Smooth muscle cell (in vitro differentiated cells): ENCODE measurements around the gene CTNNA2. TPM values are rescaled to one million over a fixed set of nuclear protein-coding genes. Genes with fewer than 3 reads are reported as not detected.

Experiments
- DNase-seq: peaks from one replicate; lab custom pipeline; 2025; ENCODE audit not compliant: unreplicated experiment; lab: John Stamatoyannopoulos, UW
- H2AFZ ChIP-seq: fragments of 200-600 bp; sonication (generic); 2 replicates; pipeline ENCODE4 v1.6.0; 2016; ENCODE audit warnings: antibody characterized with exemption, low read depth, mild to moderate bottlenecking
- H3F3A ChIP-seq: fragments of 200-600 bp; sonication (generic); 2 replicates; pipeline ENCODE4 v1.6.0; 2017; ENCODE audit warnings: antibody characterized with exemption, low read depth
- H3K27ac ChIP-seq: fragments of 200-600 bp; sonication (generic); 2 replicates; pipeline ENCODE4 v1.5.1; 2016; ENCODE audit warnings: low read depth, mild to moderate bottlenecking
- H3K27me3 ChIP-seq: fragments of 200-600 bp; sonication (generic); 2 replicates; pipeline ENCODE4 v1.6.1; 2016; ENCODE audit warnings: low read depth, mild to moderate bottlenecking
- H3K36me3 ChIP-seq: fragments of 200-600 bp; sonication (generic); 2 replicates; pipeline ENCODE4 v1.5.1; 2016; ENCODE audit warnings: low read depth
- H3K4me1 ChIP-seq: fragments of 200-600 bp; sonication (generic); 2 replicates; pipeline ENCODE4 v1.5.1; 2016; ENCODE audit warnings: low read depth
- H3K4me2 ChIP-seq: fragments of 200-600 bp; sonication (generic); 2 replicates; pipeline ENCODE4 v1.6.0; 2016; ENCODE audit warnings: mild to moderate bottlenecking
- H3K4me3 ChIP-seq: fragments of 200-600 bp; sonication (generic); 2 replicates; pipeline ENCODE4 v1.5.1; 2016; ENCODE audit warnings: mild to moderate bottlenecking
- H3K79me2 ChIP-seq: fragments of 200-600 bp; sonication (generic); 2 replicates; pipeline ENCODE4 v1.6.0; 2016; ENCODE audit warnings: low read depth, mild to moderate bottlenecking
- H3K9ac ChIP-seq: fragments of 200-600 bp; sonication (generic); 2 replicates; pipeline ENCODE4 v1.6.0; 2016; ENCODE audit warnings: low read depth
- H3K9me3 ChIP-seq: fragments of 200-600 bp; sonication (generic); replicated peaks from 2 replicates; pipeline ENCODE4 v1.5.1; 2016; ENCODE audit warnings: low read depth
- H4K20me1 ChIP-seq: fragments of 200-600 bp; sonication (generic); 2 replicates; pipeline ENCODE4 v1.6.0; 2016; ENCODE audit warnings: low read depth
- WGBS: methylation state at CpG from one replicate; pipeline ENCODE4 v1.1.7; 2016; ENCODE audit warnings: low lambda C conversion rate; 5-methylcytosine and 5-hydroxymethylcytosine counted together
- polyA plus RNA-seq: library from polyadenylated mRNA; unstranded; fragments of >200 nt; fragmentation: Nextera tagmentation; extraction: Ambion mirVana; gene quantifications from 2 replicates; pipeline ENCODE4 v1.2.1, GENCODE V29; 2016
- total RNA-seq: library from RNA; depleted of rRNA; stranded (reverse); fragments of >200 nt; gene quantifications from 2 replicates; pipeline ENCODE4 v1.2.3, GENCODE V29; 2014
- TF ChIP-seq, protein P1 (sequence below): fragments of 200-600 bp; sonication (generic); IDR thresholded peaks from 2 replicates; pipeline ENCODE4 v1.5.1; 2017; ENCODE audit warnings: borderline replicate concordance, mild to moderate bottlenecking, antibody characterized with exemption; ENCODE audit not compliant: insufficient read depth, poor library complexity, severe bottlenecking

CTNNA2 gene
- total and polyA plus RNA-seq, 2 experiments from 2014 or later, result not detected

DNA sequence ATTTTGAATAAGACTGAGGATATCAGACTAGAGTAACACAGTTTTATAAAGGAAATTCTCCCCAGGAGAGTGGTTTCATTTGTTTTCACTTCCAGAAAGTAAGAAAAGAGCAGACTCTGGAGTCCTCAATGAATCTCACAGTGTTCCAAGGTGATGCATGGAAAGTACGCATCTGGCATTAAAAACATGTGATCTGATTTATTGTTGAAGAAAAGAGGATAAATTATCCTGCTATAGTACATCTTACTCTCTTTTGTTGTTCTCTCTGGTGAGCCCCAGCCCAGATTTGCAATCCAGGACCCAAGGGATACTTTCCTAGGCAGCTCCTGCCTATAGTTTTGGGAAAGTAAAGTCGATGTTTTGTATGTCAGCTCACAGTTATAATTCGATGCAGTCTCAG lies 285.9 kb downstream of the CTNNA2 start:
- DNase-seq, result no peak
- Histone ChIP-seq H2AFZ (no peak overlapping the region), H3K9me3 (no peaks in the 10 kb centered on the region), H3K27me3 (no peaks in the 10 kb centered on the region), H3K36me3 (no peaks in the 10 kb centered on the region), H3K4me1 (no peaks in the 10 kb centered on the region), H3K4me2 (no peak overlapping the region), H3K79me2 (no peaks in the 10 kb centered on the region), H3F3A (no peaks in the 10 kb centered on the region), H4K20me1 (no peaks in the 10 kb centered on the region), H3K4me3 (no peak overlapping the region), H3K27ac (no peak overlapping the region), H3K9ac (no peak overlapping the region)
- 94% methylated on average over 3 of the region's 3 CpGs for WGBS
- TF ChIP-seq, protein P1, sequence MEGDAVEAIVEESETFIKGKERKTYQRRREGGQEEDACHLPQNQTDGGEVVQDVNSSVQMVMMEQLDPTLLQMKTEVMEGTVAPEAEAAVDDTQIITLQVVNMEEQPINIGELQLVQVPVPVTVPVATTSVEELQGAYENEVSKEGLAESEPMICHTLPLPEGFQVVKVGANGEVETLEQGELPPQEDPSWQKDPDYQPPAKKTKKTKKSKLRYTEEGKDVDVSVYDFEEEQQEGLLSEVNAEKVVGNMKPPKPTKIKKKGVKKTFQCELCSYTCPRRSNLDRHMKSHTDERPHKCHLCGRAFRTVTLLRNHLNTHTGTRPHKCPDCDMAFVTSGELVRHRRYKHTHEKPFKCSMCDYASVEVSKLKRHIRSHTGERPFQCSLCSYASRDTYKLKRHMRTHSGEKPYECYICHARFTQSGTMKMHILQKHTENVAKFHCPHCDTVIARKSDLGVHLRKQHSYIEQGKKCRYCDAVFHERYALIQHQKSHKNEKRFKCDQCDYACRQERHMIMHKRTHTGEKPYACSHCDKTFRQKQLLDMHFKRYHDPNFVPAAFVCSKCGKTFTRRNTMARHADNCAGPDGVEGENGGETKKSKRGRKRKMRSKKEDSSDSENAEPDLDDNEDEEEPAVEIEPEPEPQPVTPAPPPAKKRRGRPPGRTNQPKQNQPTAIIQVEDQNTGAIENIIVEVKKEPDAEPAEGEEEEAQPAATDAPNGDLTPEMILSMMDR, result no peak

DNA sequence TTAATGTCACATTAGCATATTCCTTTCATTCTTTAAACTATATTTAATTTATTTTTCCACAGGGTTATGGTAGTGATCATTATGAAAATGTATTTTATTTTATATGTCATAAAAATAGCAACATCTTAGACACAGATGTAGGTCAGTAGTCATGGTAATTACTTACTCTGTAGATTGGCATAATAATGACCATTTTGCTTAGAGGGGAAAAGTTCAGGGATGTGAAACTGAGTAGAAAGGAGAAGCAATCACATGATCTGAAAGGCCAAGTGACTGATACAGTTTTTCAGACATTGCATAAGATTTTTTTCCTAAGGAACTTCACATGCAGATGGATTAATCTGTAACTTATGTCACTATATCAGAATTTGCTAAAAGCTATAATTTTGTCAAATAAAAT lies 286.9 kb downstream of the CTNNA2 start:
- Histone ChIP-seq H3K27me3 (no peaks in the 10 kb centered on the region), H3K4me3 (no peak overlapping the region), H3K9me3 (no peaks in the 10 kb centered on the region), H3K36me3 (no peaks in the 10 kb centered on the region), H3F3A (no peaks in the 10 kb centered on the region), H3K4me2 (no peak overlapping the region), H3K79me2 (no peaks in the 10 kb centered on the region), H3K27ac (no peak overlapping the region), H3K4me1 (no peaks in the 10 kb centered on the region), H4K20me1 (no peaks in the 10 kb centered on the region), H2AFZ (no peak overlapping the region), H3K9ac (no peak overlapping the region)
- DNase-seq, result no peak
- TF ChIP-seq, protein P1, result no peak

DNA sequence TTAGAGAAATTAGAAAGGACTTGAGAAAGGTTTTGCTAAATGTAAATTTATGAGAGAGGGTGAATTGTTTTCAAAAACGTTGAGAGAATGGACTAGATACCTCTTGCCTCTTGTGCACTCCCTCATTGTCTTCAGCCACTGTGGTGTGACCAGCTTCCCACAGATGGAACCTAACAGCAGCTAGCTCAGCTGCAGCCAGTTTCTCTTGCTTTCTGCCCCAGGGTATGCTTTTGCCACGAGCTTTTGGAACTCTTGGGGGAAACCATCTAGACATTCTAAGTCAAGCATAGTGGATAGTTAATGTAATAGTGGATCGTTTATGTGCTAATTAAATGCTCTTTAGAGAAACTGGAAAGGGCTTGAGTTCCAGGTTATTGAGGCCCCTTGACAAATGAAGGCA lies 288.2 kb downstream of the CTNNA2 start:
- 54% methylated on average over 3 of the region's 3 CpGs for WGBS
- no peaks in the 10 kb centered on the region for H3K9me3 ChIP-seq
- H3K4me3 ChIP-seq, result no peak overlapping the region
- no peaks in the 10 kb centered on the region for H3K79me2 ChIP-seq
- no peaks in the 10 kb centered on the region for H3K27me3 ChIP-seq
- TF ChIP-seq, protein P1, result no peak
- no peak overlapping the region for H3K27ac ChIP-seq
- no peaks in the 10 kb centered on the region for H3F3A ChIP-seq
- no peak overlapping the region for H3K9ac ChIP-seq
- H3K4me1 ChIP-seq, result no peaks in the 10 kb centered on the region
- no peak overlapping the region for H3K4me2 ChIP-seq
- no peaks in the 10 kb centered on the region for H3K36me3 ChIP-seq
- no peak overlapping the region for H2AFZ ChIP-seq
- DNase-seq, result no peak
- H4K20me1 ChIP-seq, result no peaks in the 10 kb centered on the region

- Histone ChIP-seq H3K9me3 (no peaks in the 10 kb centered on the region), H3K9ac (no peak overlapping the region), H2AFZ (no peak overlapping the region), H3K4me3 (no peak overlapping the region), H3K79me2 (no peaks in the 10 kb centered on the region), H3K27me3 (peaks cover 6% of the 10 kb centered on the region), H3K4me1 (no peaks in the 10 kb centered on the region), H3K4me2 (no peak overlapping the region), H3K36me3 (no peaks in the 10 kb centered on the region), H4K20me1 (no peaks in the 10 kb centered on the region), H3F3A (no peaks in the 10 kb centered on the region), H3K27ac (no peak overlapping the region)
- WGBS, result 80% methylated on average over 4 of the region's 4 CpGs
- no peak for DNase-seq
- TF ChIP-seq, protein P1, result no peak
Observed at GRCh38 chr2:79817288-79817687, 304.4 kb downstream of the CTNNA2 start.
